IMR-90 (cell line): ENCODE results near the gene DIPK1A. TPM values are rescaled to one million over a fixed set of nuclear protein-coding genes. Genes with fewer than 3 reads are reported as not detected.

ENCODE experiments used
- ATAC-seq: fragments of 200-7000 bp; cut with Tn5 transposase; 2 replicates; pipeline ENCODE4 v1.9.1; 2020; ENCODE audit warnings: low read depth, mild to moderate bottlenecking, moderate library complexity
- BruUV-seq: library from RNA; stranded (reverse); fragments of 400-500 nt; replicated peaks from 2 replicates; lab custom pipeline; 2021; lab: Mats Ljungman, UMichigan
- CTCF ChIA-PET: fragments of 300-600 bp; formaldehyde crosslinking; extraction: SDS; loops from one replicate; lab custom pipeline; 2021; ENCODE audit warnings: antibody characterized with exemption; lab: Yijun Ruan, JAX
- POLR2A ChIA-PET: fragments of 300-600 bp; sonication (Branson Sonifier 250); formaldehyde crosslinking; loops from one replicate; lab custom pipeline; 2022; ENCODE audit warnings: antibody characterized with exemption; ENCODE audit not compliant: unreplicated experiment; lab: Charles Lee
- DNase-seq: peaks from one replicate; pipeline ENCODE4 v3.0.0; 2013
- H2AFZ ChIP-seq: replicated peaks from 2 replicates; pipeline ENCODE3; 2013; ENCODE audit warnings: low read length, mild to moderate bottlenecking; ENCODE audit not compliant: poor library complexity
- H2AK5ac ChIP-seq: 2 replicates; pipeline ENCODE4 v1.6.1; 2013; ENCODE audit warnings: low read depth, low read length, inconsistent platforms
- H2AK9ac ChIP-seq: replicated peaks from 2 replicates; pipeline ENCODE3; 2013; ENCODE audit warnings: mild to moderate bottlenecking, low read depth, low read length, moderate library complexity; ENCODE audit not compliant: poor library complexity
- H2BK120ac ChIP-seq: 2 replicates; pipeline ENCODE4 v1.6.1; 2013; ENCODE audit warnings: low read depth, low read length, inconsistent platforms
- H2BK15ac ChIP-seq: 3 replicates; pipeline ENCODE4 v1.6.1; 2013; ENCODE audit warnings: low read depth, low read length, inconsistent platforms
- H2BK20ac ChIP-seq: 2 replicates; pipeline ENCODE4 v1.6.1; 2013; ENCODE audit warnings: low read depth, mild to moderate bottlenecking, inconsistent platforms, low read length, moderate library complexity
- H2BK5ac ChIP-seq: 2 replicates; pipeline ENCODE4 v1.6.1; 2013; ENCODE audit warnings: mild to moderate bottlenecking, low read depth, low read length, inconsistent platforms; ENCODE audit not compliant: poor library complexity, severe bottlenecking
- H3K14ac ChIP-seq: replicated peaks from 2 replicates; pipeline ENCODE4 v1.6.1; 2013; ENCODE audit warnings: low read depth, low read length, inconsistent platforms
- H3K18ac ChIP-seq: 2 replicates; pipeline ENCODE4 v1.6.1; 2013; ENCODE audit warnings: low read depth, low read length, control low read depth
- H3K23ac ChIP-seq: 2 replicates; pipeline ENCODE4 v1.6.1; 2013; ENCODE audit warnings: low read depth, low read length, inconsistent platforms
- H3K27ac ChIP-seq: 2 replicates; pipeline ENCODE4 v1.5.1; 2013; ENCODE audit warnings: mild to moderate bottlenecking, control low read depth, low read length; ENCODE audit not compliant: insufficient read depth
- H3K27me3 ChIP-seq: 2 replicates; pipeline ENCODE4 v1.6.1; 2013; ENCODE audit warnings: low read length; ENCODE audit not compliant: control insufficient read depth, insufficient read depth
- H3K36me3 ChIP-seq: 2 replicates; pipeline ENCODE4 v1.6.1; 2013; ENCODE audit warnings: low read length, mixed read lengths; ENCODE audit not compliant: control insufficient read depth, insufficient read depth
- H3K4ac ChIP-seq: 2 replicates; pipeline ENCODE4 v1.6.1; 2013; ENCODE audit warnings: low read depth, low read length, inconsistent platforms
- H3K4me1 ChIP-seq: 2 replicates; pipeline ENCODE4 v1.6.1; 2013; ENCODE audit warnings: low read length, mixed read lengths; ENCODE audit not compliant: control insufficient read depth, insufficient read depth
- H3K4me2 ChIP-seq: 2 replicates; pipeline ENCODE4 v1.6.1; 2013; ENCODE audit warnings: low read depth, mild to moderate bottlenecking, control low read depth, low read length, moderate library complexity
- H3K4me3 ChIP-seq: 2 replicates; pipeline ENCODE4 v1.5.1; 2013; ENCODE audit warnings: low read depth, mild to moderate bottlenecking, control low read depth, low read length, moderate library complexity; ENCODE audit not compliant: insufficient read depth
- H3K56ac ChIP-seq: 2 replicates; pipeline ENCODE4 v1.6.1; 2013; ENCODE audit warnings: low read length, inconsistent platforms; ENCODE audit not compliant: insufficient read depth; ENCODE audit errors: extremely low read depth
- H3K79me1 ChIP-seq, 2 experiments: 2 replicates each; pipeline ENCODE4 v1.6.1; 2013; ENCODE audit warnings: low read length in 2 of 2, inconsistent platforms in 1 of 2, low read depth in 1 of 2
- H3K9ac ChIP-seq: 2 replicates; pipeline ENCODE4 v1.6.1; 2013; ENCODE audit warnings: low read depth, low read length, control low read depth
- H3K9me1 ChIP-seq: 2 replicates; pipeline ENCODE4 v1.6.1; 2013; ENCODE audit warnings: low read length, inconsistent platforms; ENCODE audit not compliant: insufficient read depth
- H3K9me3 ChIP-seq: 2 replicates; pipeline ENCODE4 v1.6.1; 2013; ENCODE audit warnings: low read length; ENCODE audit not compliant: control insufficient read depth, insufficient read depth
- H4K20me1 ChIP-seq: 2 replicates; pipeline ENCODE4 v1.6.1; 2013; ENCODE audit warnings: low read length, inconsistent platforms; ENCODE audit not compliant: insufficient read depth
- H4K5ac ChIP-seq: 2 replicates; pipeline ENCODE4 v1.6.1; 2013; ENCODE audit warnings: mild to moderate bottlenecking, low read depth, low read length, control low read depth
- H4K8ac ChIP-seq, 2 experiments: 2 replicates each; pipeline ENCODE4 v1.6.1; 2013; ENCODE audit warnings: low read depth in 2 of 2, low read length in 2 of 2, control low read depth in 1 of 2, inconsistent platforms in 1 of 2
- H4K91ac ChIP-seq: 2 replicates; pipeline ENCODE4 v1.6.1; 2013; ENCODE audit warnings: low read depth, low read length, inconsistent platforms; ENCODE audit not compliant: insufficient read depth
- BHLHE40 ChIP-seq: fragments of 150-350 bp; IDR thresholded peaks from 2 replicates; pipeline ENCODE4 v1.6.1; 2016; ENCODE audit warnings: mild to moderate bottlenecking, low read depth, low read length
- CEBPB ChIP-seq: IDR thresholded peaks from 2 replicates; pipeline ENCODE4 v1.6.1; 2012; ENCODE audit warnings: low read depth, low read length, improper control_type of control experiment
- CHD1 ChIP-seq: IDR thresholded peaks from 2 replicates; pipeline ENCODE4 v1.6.1; 2012; ENCODE audit warnings: low read depth, low read length, improper control_type of control experiment
- CTCF ChIP-seq: conservative IDR thresholded peaks from 2 replicates; pipeline ENCODE4 v1.5.1; 2012; ENCODE audit warnings: mild to moderate bottlenecking, low read depth, low read length, improper control_type of control experiment
- ELK1 ChIP-seq: fragments of 150-350 bp; IDR thresholded peaks from 2 replicates; pipeline ENCODE4 v1.6.1; 2016; ENCODE audit warnings: low read depth, mild to moderate bottlenecking, low read length, moderate library complexity, borderline replicate concordance
- FOS ChIP-seq: fragments of 150-350 bp; IDR thresholded peaks from 2 replicates; pipeline ENCODE4 v1.6.1; 2016; ENCODE audit warnings: low read depth, low read length
- MAFK ChIP-seq: IDR thresholded peaks from 2 replicates; pipeline ENCODE4 v1.6.1; 2012; ENCODE audit warnings: low read depth, low read length, improper control_type of control experiment
- MAZ ChIP-seq: IDR thresholded peaks from 2 replicates; pipeline ENCODE4 v1.6.1; 2012; ENCODE audit warnings: low read depth, mild to moderate bottlenecking, low read length, improper control_type of control experiment, moderate library complexity, borderline replicate concordance
- MXI1 ChIP-seq: IDR thresholded peaks from 2 replicates; pipeline ENCODE4 v1.6.1; 2012; ENCODE audit warnings: low read depth, mild to moderate bottlenecking, low read length, moderate library complexity, borderline replicate concordance
- NFE2L2 ChIP-seq: fragments of 150-350 bp; IDR thresholded peaks from 2 replicates; pipeline ENCODE4 v1.6.1; 2016; ENCODE audit warnings: low read depth, mild to moderate bottlenecking, low read length
- POLR2A ChIP-seq: IDR thresholded peaks from 2 replicates; pipeline ENCODE4 v1.6.1; 2012; ENCODE audit warnings: mild to moderate bottlenecking, low read depth, low read length
- RAD21 ChIP-seq: IDR thresholded peaks from 2 replicates; pipeline ENCODE4 v1.6.1; 2012; ENCODE audit warnings: low read length, improper control_type of control experiment
- RCOR1 ChIP-seq: IDR thresholded peaks from 2 replicates; pipeline ENCODE4 v1.6.1; 2012; ENCODE audit warnings: mild to moderate bottlenecking, low read length, improper control_type of control experiment; ENCODE audit not compliant: insufficient replicate concordance
- RFX5 ChIP-seq: IDR thresholded peaks from 2 replicates; pipeline ENCODE4 v1.8.0; 2012; ENCODE audit warnings: low read depth, mild to moderate bottlenecking, low read length, moderate library complexity
- SMC3 ChIP-seq: fragments of 150-350 bp; IDR thresholded peaks from 2 replicates; pipeline ENCODE4 v1.6.1; 2016; ENCODE audit warnings: low read depth, mild to moderate bottlenecking, antibody characterized with exemption, low read length, moderate library complexity
- USF2 ChIP-seq: fragments of 150-350 bp; IDR thresholded peaks from 2 replicates; pipeline ENCODE4 v1.6.1; 2017; ENCODE audit warnings: mild to moderate bottlenecking, antibody characterized with exemption, low read length, low read depth
- WGBS, 2 experiments: methylation state at CpG; one replicate each; pipeline versions ENCODE4 v1.1.5 to v1.1.7; 2013; ENCODE audit warnings: missing lambda C conversion rate in 2 of 2; ENCODE audit not compliant: insufficient read length in 1 of 2; ENCODE audit errors: extremely low coverage in 2 of 2; 5-methylcytosine and 5-hydroxymethylcytosine counted together
- dilution Hi-C: fragments of 300-500 bp; cut with HindIII; formaldehyde crosslinking; loops from one replicate; pipeline ENCODE4 v1.14.3; 2018; ENCODE audit warnings: low sequenced_read_pairs; ENCODE audit not compliant: unreplicated experiment
- in situ Hi-C: fragments of 300-500 bp; cut with MboI; formaldehyde crosslinking; loops from 3 replicates; pipeline ENCODE4 v1.14.3; 2019; ENCODE audit warnings: low sequenced_read_pairs, inconsistent platforms, mixed read lengths
- intact Hi-C: fragments of 100-400 bp; cut with micrococcal nuclease; formaldehyde crosslinking; loops from 2 replicates; pipeline ENCODE4 v1.10.0; 2022
- polyA plus RNA-seq, 3 experiments: library from polyadenylated mRNA; depleted of rRNA; stranded (reverse); fragments of >200 nt; gene quantifications; 2 replicates each; pipeline ENCODE4 v1.2.3, GENCODE V29; 2012; ENCODE audit warnings: low replicate concordance in 1 of 3
- total RNA-seq: library from RNA; depleted of rRNA; stranded (reverse); fragments of >200 nt; gene quantifications from 2 replicates; pipeline ENCODE4 v1.2.3, GENCODE V29; 2012

DIPK1A gene
- total and polyA plus RNA-seq, 2 of the 4 experiments (the other 2 are of a cell fraction), result 4.7 to 5.7 TPM

GRCh38 chr1:92992877-92993276, 31.6 kb upstream of the DIPK1A start:
- Histone ChIP-seq H4K91ac (no peak overlapping the region), H3K14ac (no peak overlapping the region), H3K4me1 (no peaks in the 10 kb centered on the region), H4K5ac (no peak overlapping the region), H3K23ac (no peak overlapping the region), H2BK15ac (no peak overlapping the region), H2BK20ac (no peak overlapping the region), H2AK5ac (no peak overlapping the region), H3K79me1 (no peaks in the 10 kb centered on the region), H3K9ac (no peak overlapping the region), H3K18ac (no peak overlapping the region), H2BK120ac (no peak overlapping the region), H3K36me3 (no peaks in the 10 kb centered on the region), H3K4me2 (no peak overlapping the region), H3K4ac (no peak overlapping the region), H4K20me1 (no peaks in the 10 kb centered on the region), H3K27me3 (peaks cover 7% of the 10 kb centered on the region), H3K4me3 (no peak overlapping the region), H3K9me1 (no peaks in the 10 kb centered on the region), H3K27ac (no peak overlapping the region), H2BK5ac (no peak overlapping the region), H2AFZ (no peak overlapping the region), H3K56ac (no peak overlapping the region), H2AK9ac (no peak overlapping the region), H4K8ac (no peak overlapping the region), H3K9me3 (no peaks in the 10 kb centered on the region)
- TF ChIP-seq CTCF (no peak), NFE2L2 (no peak), RCOR1 (no peak), SMC3 (no peak), MAFK (no peak), RFX5 (no peak), ELK1 (no peak), POLR2A (no peak), RAD21 (no peak), CHD1 (no peak), MAZ (no peak), CEBPB (no peak), MXI1 (no peak), FOS (no peak), BHLHE40 (no peak), USF2 (no peak)
- BruUV-seq, result no TSS peak
- no CpG with 5 or more reads among the region's 1 CpG for WGBS, 2 experiments
- dilution Hi-C loops, result no loop called here
- in situ Hi-C loops, result no loop called here
- POLR2A ChIA-PET, result no interaction called here
- ATAC-seq (no peak), DNase-seq (no peak)
- intact Hi-C loops, result no loop called here
- CTCF ChIA-PET, result interaction anchor here (0.6 to 3.1 kb wide), 5 partner anchors 24 to 179 kb away, joined by 3 to 29 read pairs (median 7); no protein-coding TSS in a partner anchor
